ENCODE measurements around the gene CDCA3.

The CDCA3 gene

DNA sequence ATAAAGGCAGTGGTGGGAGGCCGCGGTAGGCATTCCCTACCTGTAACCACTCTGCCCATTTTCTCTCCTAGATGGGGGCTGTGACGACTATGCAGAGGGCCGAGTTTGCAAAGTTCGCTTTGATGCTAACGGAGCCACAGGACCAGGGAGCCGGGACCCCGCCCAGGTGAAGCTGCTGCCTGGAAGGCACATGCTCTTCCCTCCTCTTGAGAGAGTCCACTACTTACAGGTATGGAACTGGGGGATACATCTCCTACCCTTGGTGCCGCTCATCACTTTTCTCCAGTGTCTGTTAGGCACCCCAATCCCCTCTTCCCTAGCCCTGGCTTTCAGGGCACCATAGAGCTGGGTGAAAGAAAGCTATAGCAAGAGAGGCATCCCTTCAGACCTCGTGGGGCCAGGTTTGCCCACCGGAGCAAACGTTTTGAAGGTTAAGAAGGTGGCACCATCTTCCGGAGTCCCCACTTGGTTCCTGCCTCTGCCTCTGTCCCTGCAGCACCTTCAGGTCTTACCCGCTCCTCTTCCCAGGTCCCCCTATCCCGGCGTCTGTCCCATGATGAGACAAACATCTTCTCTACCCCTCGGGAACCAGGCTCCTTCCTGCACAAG, 24.9 kb downstream of the CDCA3 start:
- H3K4me1 ChIP-seq (ENCODE audit: control insufficient read depth, insufficient read depth, low read length) = peaks cover 17% of the 10 kb centered on the region

DNA sequence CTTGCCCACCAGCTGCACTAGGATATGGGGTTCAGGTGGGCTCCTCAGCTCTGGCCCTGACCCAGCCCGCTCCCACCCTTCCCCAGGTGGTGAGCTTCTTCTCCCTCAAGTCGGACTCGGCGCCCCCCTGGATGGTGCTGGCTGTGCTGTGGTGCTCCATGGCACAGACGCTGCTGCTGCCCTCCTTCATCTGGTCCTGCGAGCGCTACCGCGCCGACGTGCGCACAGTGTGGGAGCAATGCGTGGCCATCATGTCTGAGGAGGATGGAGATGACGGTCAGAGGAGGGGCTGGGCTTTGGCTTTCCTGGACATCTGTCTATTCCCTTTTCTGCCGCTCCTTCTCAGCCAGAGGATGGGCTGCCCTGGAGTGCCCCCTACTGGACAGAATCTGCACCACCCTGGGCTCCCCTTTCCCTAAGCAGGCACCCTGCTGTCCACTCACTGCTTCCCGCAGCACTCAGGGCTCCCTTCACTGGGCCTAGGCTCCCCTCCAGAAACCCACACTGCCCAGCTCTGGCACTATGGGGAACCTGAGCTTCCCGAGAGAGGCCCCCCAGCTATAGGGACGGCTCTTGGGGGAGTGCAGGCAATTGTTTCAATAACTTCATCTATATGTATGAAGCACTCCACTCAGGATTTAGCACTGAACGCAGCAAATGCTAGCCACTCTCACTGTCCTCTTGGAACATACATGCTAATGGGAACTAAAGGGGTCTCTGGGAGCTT, 25.5 kb downstream of the CDCA3 start:
- H3K9ac ChIP-seq (ENCODE audit: low read length) = no peak overlapping the region
- H3K27me3 ChIP-seq (ENCODE audit: control insufficient read depth, insufficient read depth, low read length) = peaks cover 89% of the 10 kb centered on the region
- no peak overlapping the region for H3K4me3 ChIP-seq (ENCODE audit: low read length)
- no peaks in the 10 kb centered on the region for H3K36me3 ChIP-seq (ENCODE audit: control insufficient read depth, insufficient read depth, low read length)
- H3K9me3 ChIP-seq (ENCODE audit: control insufficient read depth, low read length) = no peaks in the 10 kb centered on the region
- peaks cover 17% of the 10 kb centered on the region for H3K4me1 ChIP-seq (ENCODE audit: control insufficient read depth, insufficient read depth, low read length)

More for the DNA sequence above, 24.9 kb downstream of the CDCA3 start:
- Histone ChIP-seq H3K36me3 (ENCODE audit: control insufficient read depth, insufficient read depth, low read length) (no peaks in the 10 kb centered on the region), H3K4me3 (ENCODE audit: low read length) (no peak overlapping the region), H3K27me3 (ENCODE audit: control insufficient read depth, insufficient read depth, low read length) (peaks cover 87% of the 10 kb centered on the region), H3K9ac (ENCODE audit: low read length) (no peak overlapping the region), H3K9me3 (ENCODE audit: control insufficient read depth, low read length) (no peaks in the 10 kb centered on the region)

DNA sequence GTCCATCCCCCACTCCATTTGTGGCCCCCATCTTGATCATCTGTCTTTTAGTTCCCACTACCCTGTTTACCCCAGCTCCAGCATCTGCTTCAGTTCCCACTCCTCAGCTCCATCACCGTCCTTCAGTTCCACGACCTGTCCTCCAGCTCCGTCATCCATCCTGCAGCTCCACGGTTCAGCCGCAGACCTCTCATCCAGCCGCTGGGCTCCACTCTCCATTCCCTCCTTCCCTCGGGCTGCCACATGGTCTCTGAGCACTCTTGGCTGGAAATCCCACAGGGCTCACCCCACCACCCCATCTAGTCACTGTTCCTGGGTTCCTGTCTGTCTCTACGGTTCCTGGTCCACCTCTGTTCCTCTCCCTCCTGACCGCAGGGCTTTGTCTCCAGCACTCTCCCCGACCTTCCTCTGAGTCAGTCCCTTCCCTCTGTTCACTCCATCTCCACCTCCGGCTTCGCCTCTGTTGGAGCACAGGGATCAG, 26.1 kb downstream of the CDCA3 start:
- Histone ChIP-seq H3K36me3 (ENCODE audit: control insufficient read depth, insufficient read depth, low read length) (no peaks in the 10 kb centered on the region), H3K9me3 (ENCODE audit: control insufficient read depth, low read length) (no peaks in the 10 kb centered on the region), H3K4me3 (ENCODE audit: low read length) (no peak overlapping the region), H3K9ac (ENCODE audit: low read length) (no peak overlapping the region), H3K27me3 (ENCODE audit: control insufficient read depth, insufficient read depth, low read length) (peaks cover 89% of the 10 kb centered on the region), H3K4me1 (ENCODE audit: control insufficient read depth, insufficient read depth, low read length) (peaks cover 16% of the 10 kb centered on the region)

DNA sequence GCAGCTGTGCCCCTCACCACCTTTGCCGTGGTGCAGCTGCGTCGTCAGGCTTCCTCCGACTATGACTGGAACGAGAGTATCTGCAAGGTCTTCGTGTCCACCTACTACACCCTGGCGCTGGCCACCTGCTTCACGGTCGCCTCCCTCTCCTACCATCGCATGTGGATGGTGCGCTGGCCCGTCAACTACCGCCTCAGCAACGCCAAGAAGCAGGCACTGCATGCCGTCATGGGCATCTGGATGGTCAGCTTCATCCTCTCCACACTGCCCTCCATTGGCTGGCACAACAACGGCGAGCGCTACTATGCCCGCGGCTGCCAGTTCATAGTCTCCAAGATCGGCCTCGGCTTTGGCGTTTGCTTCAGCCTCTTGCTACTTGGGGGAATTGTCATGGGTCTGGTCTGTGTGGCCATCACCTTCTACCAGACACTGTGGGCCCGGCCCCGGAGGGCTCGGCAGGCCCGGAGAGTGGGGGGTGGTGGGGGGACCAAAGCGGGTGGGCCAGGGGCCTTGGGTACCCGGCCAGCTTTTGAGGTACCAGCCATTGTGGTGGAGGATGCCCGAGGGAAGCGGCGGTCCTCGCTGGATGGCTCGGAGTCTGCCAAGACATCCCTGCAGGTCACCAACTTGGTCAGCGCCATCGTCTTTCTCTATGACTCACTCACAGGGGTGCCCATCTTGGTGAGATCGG, 26.9 kb downstream of the CDCA3 start:
- Histone ChIP-seq H3K36me3 (ENCODE audit: control insufficient read depth, insufficient read depth, low read length) (no peaks in the 10 kb centered on the region), H3K9me3 (ENCODE audit: control insufficient read depth, low read length) (no peaks in the 10 kb centered on the region), H3K4me3 (ENCODE audit: low read length) (no peak overlapping the region), H3K27me3 (ENCODE audit: control insufficient read depth, insufficient read depth, low read length) (peaks cover 88% of the 10 kb centered on the region), H3K9ac (ENCODE audit: low read length) (no peak overlapping the region), H3K4me1 (ENCODE audit: control insufficient read depth, insufficient read depth, low read length) (peaks cover 9% of the 10 kb centered on the region)

DNA sequence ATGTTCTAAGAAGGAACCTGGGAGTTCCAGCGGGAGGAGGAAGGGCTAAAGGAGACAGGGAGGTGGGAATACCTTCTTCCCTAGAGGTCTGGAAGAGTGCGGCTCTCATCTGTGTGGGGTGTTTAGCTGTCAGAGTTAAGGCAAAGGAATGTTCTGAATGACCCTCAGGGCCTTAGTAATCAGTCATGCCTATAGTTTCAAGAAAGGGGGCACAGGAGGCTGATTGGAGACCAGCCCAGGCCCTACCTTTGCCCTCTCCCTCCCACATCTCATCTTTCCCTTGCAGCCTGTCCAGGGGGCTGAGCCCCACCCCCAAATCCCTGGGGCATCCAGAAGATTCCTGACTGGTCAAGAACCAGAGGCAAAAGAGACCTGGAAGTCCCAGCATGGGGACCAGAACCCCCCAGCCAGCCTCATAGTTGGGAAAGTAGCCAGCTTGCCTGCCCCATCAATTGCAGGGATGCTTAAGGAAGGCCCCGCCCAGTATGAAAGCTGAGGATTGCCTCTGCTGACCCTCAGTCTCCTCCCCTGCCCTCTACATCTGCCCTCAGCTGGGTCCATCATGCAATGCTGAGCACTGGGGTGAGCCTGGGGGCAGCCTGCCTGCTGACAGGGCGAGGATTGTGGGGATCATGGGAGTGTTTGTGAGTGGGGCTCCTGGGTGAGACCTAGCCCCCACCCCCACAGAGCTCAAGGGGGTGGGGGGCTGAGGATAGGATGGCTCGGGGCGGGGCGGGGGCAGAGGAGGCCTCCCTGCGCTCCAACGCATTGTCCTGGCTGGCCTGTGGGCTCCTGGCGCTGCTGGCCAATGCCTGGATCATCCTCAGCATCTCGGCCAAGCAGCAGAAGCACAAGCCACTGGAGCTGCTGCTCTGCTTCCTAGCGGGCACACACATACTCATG, 27.7 kb downstream of the CDCA3 start:
- no peak overlapping the region for H3K9ac ChIP-seq (ENCODE audit: low read length)
- no peaks in the 10 kb centered on the region for H3K36me3 ChIP-seq (ENCODE audit: control insufficient read depth, insufficient read depth, low read length)
- no peak overlapping the region for H3K4me3 ChIP-seq (ENCODE audit: low read length)
- H3K9me3 ChIP-seq (ENCODE audit: control insufficient read depth, low read length) = no peaks in the 10 kb centered on the region
- H3K27me3 ChIP-seq (ENCODE audit: control insufficient read depth, insufficient read depth, low read length) = peaks cover 86% of the 10 kb centered on the region
- H3K4me1 ChIP-seq (ENCODE audit: control insufficient read depth, insufficient read depth, low read length) = peaks cover 7% of the 10 kb centered on the region

DNA sequence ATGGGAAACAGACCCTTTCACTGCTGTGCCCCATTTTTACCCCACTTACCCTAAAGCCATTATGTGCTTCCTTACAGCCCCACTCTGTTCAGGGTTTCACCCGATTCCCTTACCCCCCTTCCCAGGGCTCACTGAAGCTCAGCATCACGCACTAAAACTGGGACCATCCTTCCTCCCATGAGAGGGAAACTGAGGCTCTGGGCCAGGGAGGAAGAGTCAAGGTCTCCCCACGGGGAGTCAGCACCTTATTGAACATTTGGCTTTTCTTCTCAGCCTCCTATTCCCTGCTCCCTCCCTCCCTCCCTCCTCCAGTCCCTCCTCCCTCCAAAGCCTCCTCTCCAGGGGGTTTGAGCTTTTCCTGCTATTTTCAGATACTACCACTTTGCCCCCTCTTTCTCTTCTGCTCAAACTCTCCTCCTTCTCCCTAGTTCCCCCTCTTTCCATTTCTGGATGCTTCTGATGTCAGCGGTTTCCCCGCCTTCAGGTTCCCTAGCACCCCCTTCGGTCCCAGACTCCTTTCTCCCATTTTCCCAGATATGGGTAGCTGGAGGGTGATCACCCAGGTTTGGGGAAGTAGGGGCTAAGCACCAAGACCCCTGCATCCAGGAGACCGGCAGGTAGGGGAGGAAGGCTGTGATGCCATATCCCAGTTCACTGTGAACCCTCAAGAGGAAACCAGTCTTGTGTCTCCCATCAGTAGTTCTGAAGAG, 28.5 kb downstream of the CDCA3 start:
- H3K4me3 ChIP-seq (ENCODE audit: low read length) = no peak overlapping the region
- H3K27me3 ChIP-seq (ENCODE audit: control insufficient read depth, insufficient read depth, low read length) = peaks cover 81% of the 10 kb centered on the region
- H3K36me3 ChIP-seq (ENCODE audit: control insufficient read depth, insufficient read depth, low read length) = no peaks in the 10 kb centered on the region
- peaks cover 7% of the 10 kb centered on the region for H3K4me1 ChIP-seq (ENCODE audit: control insufficient read depth, insufficient read depth, low read length)
- H3K9me3 ChIP-seq (ENCODE audit: control insufficient read depth, low read length) = no peaks in the 10 kb centered on the region
- H3K9ac ChIP-seq (ENCODE audit: low read length) = peak overlapping the region; percentile 10

DNA sequence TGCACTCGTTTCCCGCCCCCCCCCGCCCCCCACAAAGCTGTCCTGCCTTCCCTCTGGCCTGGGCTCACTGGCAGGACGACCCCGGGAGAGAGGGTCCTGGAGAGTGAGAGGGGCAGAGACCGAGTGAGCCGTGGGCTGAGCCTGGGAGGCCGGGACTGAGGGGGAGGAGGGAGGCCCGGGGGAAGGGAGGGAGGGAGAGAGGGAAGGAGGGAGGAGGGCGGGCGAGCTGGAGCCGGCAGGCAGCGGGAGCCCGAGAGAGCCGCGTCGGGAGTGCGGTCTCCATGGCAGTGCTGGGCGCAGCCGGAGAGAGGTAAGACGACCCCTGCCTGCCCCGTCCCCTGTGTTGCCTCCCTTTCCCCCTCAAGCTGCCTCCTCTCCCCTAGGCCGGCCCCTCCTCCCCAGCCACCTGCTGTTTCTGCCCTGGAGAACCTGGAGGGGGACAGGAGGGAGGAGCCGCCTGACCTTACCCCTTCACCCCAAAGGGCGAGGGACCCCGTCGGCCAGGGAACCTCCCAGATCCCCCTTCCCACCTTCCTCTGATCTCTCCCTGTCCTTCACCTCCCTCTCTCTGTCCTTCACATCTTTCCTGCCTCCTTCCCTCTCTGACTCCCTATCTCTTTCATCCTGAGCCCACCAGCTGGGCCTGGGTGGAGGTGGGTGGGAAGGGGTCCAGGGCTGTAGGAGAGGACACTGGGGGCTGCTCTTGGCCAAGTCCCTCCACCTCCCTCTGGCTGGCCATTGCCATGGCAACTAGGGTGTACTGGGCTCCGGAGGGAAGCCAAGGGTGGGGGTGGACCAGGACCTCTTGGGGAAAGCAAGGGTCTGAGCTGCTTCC, 29.3 kb downstream of the CDCA3 start, which contains the start of gene GPR162:
TSS of gene GPR162 (plus strand) at position 231 of the 835 bp plus-strand sequence. CDS start 2,078 bp downstream, outside the sequence.
- Histone ChIP-seq H3K4me1 (ENCODE audit: control insufficient read depth, insufficient read depth, low read length) (no peaks in the 10 kb centered on the region), H3K9me3 (ENCODE audit: control insufficient read depth, low read length) (no peaks in the 10 kb centered on the region), H3K36me3 (ENCODE audit: control insufficient read depth, insufficient read depth, low read length) (no peaks in the 10 kb centered on the region), H3K27me3 (ENCODE audit: control insufficient read depth, insufficient read depth, low read length) (peaks cover 74% of the 10 kb centered on the region), H3K4me3 (ENCODE audit: low read length) (no peak within 1 kb of the TSS), H3K9ac (ENCODE audit: low read length) (peak within 1 kb of the TSS; percentile 10)

DNA sequence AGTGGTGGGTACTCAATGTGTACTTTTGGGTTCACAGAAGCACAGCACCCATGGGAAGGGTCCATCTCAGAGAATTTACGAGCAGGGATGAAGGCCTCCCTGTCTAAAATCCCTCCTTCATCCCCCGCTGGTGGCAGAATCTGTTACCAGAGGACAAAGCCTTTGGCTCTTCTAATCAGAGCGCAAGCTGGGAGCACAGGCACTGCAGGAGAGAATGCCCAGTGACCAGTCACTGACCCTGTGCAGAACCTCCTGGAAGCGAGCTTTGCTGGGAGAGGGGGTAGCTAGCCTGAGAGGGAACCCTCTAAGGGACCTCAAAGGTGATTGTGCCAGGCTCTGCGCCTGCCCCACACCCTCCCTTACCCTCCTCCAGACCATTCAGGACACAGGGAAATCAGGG, 30.9 kb downstream of the CDCA3 start:
- H3K4me3 ChIP-seq (ENCODE audit: low read length) = no peak overlapping the region
- H3K9ac ChIP-seq (ENCODE audit: low read length) = no peak overlapping the region
- H3K36me3 ChIP-seq (ENCODE audit: control insufficient read depth, insufficient read depth, low read length) = no peaks in the 10 kb centered on the region
- H3K9me3 ChIP-seq (ENCODE audit: control insufficient read depth, low read length) = no peaks in the 10 kb centered on the region
- peaks cover 69% of the 10 kb centered on the region for H3K27me3 ChIP-seq (ENCODE audit: control insufficient read depth, insufficient read depth, low read length)
- no peaks in the 10 kb centered on the region for H3K4me1 ChIP-seq (ENCODE audit: control insufficient read depth, insufficient read depth, low read length)

DNA sequence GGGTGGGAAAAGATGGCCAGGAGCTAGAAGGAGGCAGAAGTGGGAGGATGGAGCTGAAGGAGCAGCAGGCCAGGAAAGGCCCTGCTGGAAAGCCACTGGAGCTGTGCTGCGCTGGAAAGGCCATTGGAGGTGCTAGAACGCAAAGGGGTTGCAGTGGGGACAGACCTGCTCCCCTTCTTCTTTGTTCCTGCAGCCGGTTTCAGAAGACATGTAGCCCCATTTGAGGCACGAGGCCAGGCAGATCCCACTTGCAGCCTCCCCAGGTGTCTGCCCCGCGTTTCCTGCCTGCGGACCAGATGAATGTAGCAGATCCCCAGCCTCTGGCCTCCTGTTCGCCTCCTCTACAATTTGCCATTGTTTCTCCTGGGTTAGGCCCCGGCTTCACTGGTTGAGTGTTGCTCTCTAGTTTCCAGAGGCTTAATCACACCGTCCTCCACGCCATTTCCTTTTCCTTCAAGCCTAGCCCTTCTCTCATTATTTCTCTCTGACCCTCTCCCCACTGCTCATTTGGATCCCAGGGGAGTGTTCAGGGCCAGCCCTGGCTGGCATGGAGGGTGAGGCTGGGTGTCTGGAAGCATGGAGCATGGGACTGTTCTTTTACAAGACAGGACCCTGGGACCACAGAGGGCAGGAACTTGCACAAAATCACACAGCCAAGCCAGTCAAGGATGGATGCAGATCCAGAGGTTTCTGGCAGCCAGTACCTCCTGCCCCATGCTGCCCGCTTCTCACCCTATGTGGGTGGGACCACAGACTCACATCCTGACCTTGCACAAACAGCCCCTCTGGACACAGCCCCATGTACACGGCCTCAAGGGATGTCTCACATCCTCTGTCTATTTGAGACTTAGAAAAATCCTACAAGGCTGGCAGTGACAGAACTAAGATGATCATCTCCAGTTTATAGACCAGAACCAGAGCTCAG, 31.7 kb downstream of the CDCA3 start:
- Histone ChIP-seq H3K4me3 (ENCODE audit: low read length) (no peak overlapping the region), H3K4me1 (ENCODE audit: control insufficient read depth, insufficient read depth, low read length) (no peaks in the 10 kb centered on the region), H3K36me3 (ENCODE audit: control insufficient read depth, insufficient read depth, low read length) (no peaks in the 10 kb centered on the region), H3K9ac (ENCODE audit: low read length) (no peak overlapping the region), H3K9me3 (ENCODE audit: control insufficient read depth, low read length) (no peaks in the 10 kb centered on the region), H3K27me3 (ENCODE audit: control insufficient read depth, insufficient read depth, low read length) (peaks cover 69% of the 10 kb centered on the region)

DNA sequence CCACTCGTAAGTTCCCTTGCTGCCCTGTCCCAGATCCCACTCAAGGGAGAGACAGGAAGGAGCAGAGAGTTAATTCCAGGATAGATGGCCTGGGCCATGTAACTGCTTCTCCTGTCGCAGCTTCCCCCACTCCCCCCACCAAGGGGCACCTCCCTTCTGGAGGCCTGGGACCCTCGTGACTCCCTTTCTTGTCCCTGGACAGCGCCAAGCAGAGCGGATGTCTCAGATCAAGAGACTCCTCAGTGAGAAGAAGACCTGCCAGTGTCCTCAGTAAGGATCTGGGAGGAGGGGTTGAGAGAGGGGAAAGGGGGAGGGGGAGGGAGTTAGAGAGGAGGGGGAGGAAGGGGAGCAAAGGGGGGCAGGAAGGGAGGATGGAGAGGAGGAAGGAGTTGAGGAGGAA, 32.4 kb downstream of the CDCA3 start:
- H3K4me3 ChIP-seq (ENCODE audit: low read length) = no peak overlapping the region
- H3K27me3 ChIP-seq (ENCODE audit: control insufficient read depth, insufficient read depth, low read length) = peaks cover 69% of the 10 kb centered on the region
- H3K9me3 ChIP-seq (ENCODE audit: control insufficient read depth, low read length) = no peaks in the 10 kb centered on the region
- no peak overlapping the region for H3K9ac ChIP-seq (ENCODE audit: low read length)
- H3K36me3 ChIP-seq (ENCODE audit: control insufficient read depth, insufficient read depth, low read length) = no peaks in the 10 kb centered on the region
- H3K4me1 ChIP-seq (ENCODE audit: control insufficient read depth, insufficient read depth, low read length) = no peaks in the 10 kb centered on the region
